ENCODE data around the gene AMBRA1. TPM values are rescaled to one million over a fixed set of nuclear protein-coding genes. Genes with fewer than 3 reads are reported as not detected.

The AMBRA1 gene
- polyA plus RNA-seq, 2 of the 4 experiments (the other 2 are of a cell fraction), result 11.5 to 13.4 TPM

- TF ChIP-seq, protein P1, sequence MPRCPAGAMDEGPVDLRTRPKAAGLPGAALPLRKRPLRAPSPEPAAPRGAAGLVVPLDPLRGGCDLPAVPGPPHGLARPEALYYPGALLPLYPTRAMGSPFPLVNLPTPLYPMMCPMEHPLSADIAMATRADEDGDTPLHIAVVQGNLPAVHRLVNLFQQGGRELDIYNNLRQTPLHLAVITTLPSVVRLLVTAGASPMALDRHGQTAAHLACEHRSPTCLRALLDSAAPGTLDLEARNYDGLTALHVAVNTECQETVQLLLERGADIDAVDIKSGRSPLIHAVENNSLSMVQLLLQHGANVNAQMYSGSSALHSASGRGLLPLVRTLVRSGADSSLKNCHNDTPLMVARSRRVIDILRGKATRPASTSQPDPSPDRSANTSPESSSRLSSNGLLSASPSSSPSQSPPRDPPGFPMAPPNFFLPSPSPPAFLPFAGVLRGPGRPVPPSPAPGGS (IDR thresholded peaks at IDR 0.05), result no peak
- TF ChIP-seq JUNB (IDR thresholded peaks at IDR 0.05) (no peak), JUN (IDR thresholded peaks at IDR 0.05) (no peak), MAZ (IDR thresholded peaks at IDR 0.05; ENCODE audit: borderline replicate concordance, low read depth, low read length) (no peak)
Measured at GRCh38 chr11:46385169-46386004, 208.4 kb downstream of the AMBRA1 start (continued).

- TF ChIP-seq CHD4 (IDR thresholded peaks at IDR 0.05; ENCODE audit: borderline replicate concordance) (no peak), TP53 (CRISPR knock-in tag; IDR thresholded peaks at IDR 0.05) (no peak), NFE2L2 (conservative IDR thresholded peaks at IDR 0.05; ENCODE audit: low read length) (no peak), RFX5 (IDR thresholded peaks at IDR 0.05) (no peak), TFCP2L1 (CRISPR knock-in tag; IDR thresholded peaks at IDR 0.05) (no peak), JUNB (IDR thresholded peaks at IDR 0.05) (no peak), BHLHE40 (IDR thresholded peaks at IDR 0.05; ENCODE audit: low read depth, low read length) (no peak), EHMT2 (IDR thresholded peaks at IDR 0.05; ENCODE audit: low read depth) (no peak), POLR2A (IDR thresholded peaks at IDR 0.05; ENCODE audit: low read length) (no peak)
- TF ChIP-seq, protein P2, sequence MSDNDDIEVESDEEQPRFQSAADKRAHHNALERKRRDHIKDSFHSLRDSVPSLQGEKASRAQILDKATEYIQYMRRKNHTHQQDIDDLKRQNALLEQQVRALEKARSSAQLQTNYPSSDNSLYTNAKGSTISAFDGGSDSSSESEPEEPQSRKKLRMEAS (IDR thresholded peaks at IDR 0.05), result no peak
- H3K4me2 ChIP-seq, result peak overlapping the region; percentile 31
Measured at GRCh38 chr11:46383974-46384701, 209.7 kb downstream of the AMBRA1 start.

DNA sequence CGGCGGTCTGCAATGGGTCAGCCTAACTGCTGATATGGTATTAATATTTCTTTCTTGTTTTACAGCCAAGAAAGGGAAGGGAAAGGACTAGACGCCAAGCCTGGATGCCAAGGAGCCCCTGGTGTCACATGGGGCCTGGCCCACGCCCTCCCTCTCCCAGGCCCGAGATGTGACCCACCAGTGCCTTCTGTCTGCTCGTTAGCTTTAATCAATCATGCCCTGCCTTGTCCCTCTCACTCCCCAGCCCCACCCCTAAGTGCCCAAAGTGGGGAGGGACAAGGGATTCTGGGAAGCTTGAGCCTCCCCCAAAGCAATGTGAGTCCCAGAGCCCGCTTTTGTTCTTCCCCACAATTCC lies 210.4 kb downstream of the AMBRA1 start:
- peaks cover 11% of the 10 kb centered on the region for H3K4me1 ChIP-seq
- H3K4me3 ChIP-seq, result no peak overlapping the region
- no peaks in the 10 kb centered on the region for H3K9me3 ChIP-seq
- ChIA-PET POLR2A (no interaction called here), CTCF (interaction anchor here (0.7 to 2.2 kb wide), 32 partner anchors 9 to 438 kb away, joined by 3 to 17 read pairs (median 4); partner anchors contain the start of gene CHRM4)
- H3K27ac ChIP-seq, result no peak overlapping the region
- FAIRE-seq (no peak), DNase-seq (ENCODE audit: low read depth in 1 of 2, low spot score in 1 of 2) (no peak), ATAC-seq (no peak)
- no peak for TF ChIP-seq MAZ (IDR thresholded peaks at IDR 0.05; ENCODE audit: borderline replicate concordance, low read depth, low read length)
- peak overlapping the region; percentile 31; the same call in 2 of the 3 replicates for H3K4me2 ChIP-seq
- WGBS (ENCODE audit: missing lambda C conversion rate), result 60% methylated on average over 7 of the region's 7 CpGs

More at GRCh38 chr11:46383974-46384701, 209.7 kb downstream of the AMBRA1 start:
- WGBS (ENCODE audit: missing lambda C conversion rate), result 45% methylated on average over 10 of the region's 12 CpGs
- Histone ChIP-seq H3K9me3 (no peaks in the 10 kb centered on the region), H3K27ac (0 out of 6 replicates have a peak overlapping the region, but pooled peaks of 1 of the 2 experiments have one; percentile 4), H3K4me1 (peaks cover 14% of the 10 kb centered on the region), H3K4me3 (no peak overlapping the region)
- ChIA-PET CTCF (interaction anchor here (0.8 to 2.2 kb wide), 26 partner anchors 8 to 267 kb away, joined by 3 to 17 read pairs (median 4); partner anchors contain the start of gene CHRM4), POLR2A (no interaction called here)
- DNase-seq (ENCODE audit: low read depth in 1 of 2, low spot score in 1 of 2), result peak in 1 of 2 experiments; percentile 52
- no peak for FAIRE-seq
- peak in 1 of 2 experiments; percentile 17; a peak in 3 of 6 replicates for ATAC-seq

GRCh38 chr11:46382646-46383403 lies 211.0 kb downstream of the AMBRA1 start:
- H3K4me3 ChIP-seq, result no peak overlapping the region
- H3K4me2 ChIP-seq, result no peak overlapping the region
- peak; percentile 75 to 90 for DNase-seq (ENCODE audit: low read depth in 1 of 2, low spot score in 1 of 2)
- 61% methylated on average over 11 of the region's 18 CpGs for WGBS (ENCODE audit: missing lambda C conversion rate)
- no peak overlapping the region for H3K27ac ChIP-seq
- ChIA-PET CTCF (interaction anchor here (0.5 to 2.2 kb wide), 32 partner anchors 9 to 438 kb away, joined by 3 to 17 read pairs (median 4); partner anchors contain the start of gene CHRM4), POLR2A (no interaction called here)
- FAIRE-seq, result no peak
- no peaks in the 10 kb centered on the region for H3K9me3 ChIP-seq
- peaks cover 11% of the 10 kb centered on the region for H3K4me1 ChIP-seq
- peak; percentile 38; the same call in 1 of the 3 replicates for TF ChIP-seq SMC3 (IDR thresholded peaks at IDR 0.05)
- peak; percentile 61 for TF ChIP-seq CTCF (IDR thresholded peaks at IDR 0.05)
- no peak for TF ChIP-seq HEYL (CRISPR knock-in tag; IDR thresholded peaks at IDR 0.05)
- peak in 1 of 2 experiments; percentile 51; a peak in 3 of 5 replicates for TF ChIP-seq RAD21 (conservative IDR thresholded peaks at IDR 0.05 in 1 of 2, IDR thresholded peaks at IDR 0.05 in 1 of 2)
- peak; percentile 40 to 63; a peak in 4 of 6 replicates for ATAC-seq

Measured in A549 (cell line).